SIG-M5 (cell line): Measurements from ENCODE around the gene CDC40.
A peak's percentile ranks its signal among the peaks of the same experiment; 100 is the strongest.

ENCODE experiments used
- DNase-seq: peaks from one replicate; lab custom pipeline; 2025; lab: John Stamatoyannopoulos, UW

Gene CDC40

GRCh38 chr6:110180228-110181008 is at the start of gene CDC40:
CDC40 (plus strand) TSS chr6:110180427; CDS start chr6:110180445, 18 bp downstream.
- DNase-seq, result no peak

- no peak for DNase-seq
These were observed 42.0 kb upstream of the CDC40 start for GRCh38 chr6:110137924-110138887.

GRCh38 chr6:110139052-110139451 is 41.2 kb upstream of the CDC40 start:
- no peak for DNase-seq

- DNase-seq, result no peak
These were observed 39.6 kb upstream of the CDC40 start for GRCh38 chr6:110140650-110141049.

- no peak for DNase-seq
These were observed 32.4 kb upstream of the CDC40 start for GRCh38 chr6:110147870-110148269.

GRCh38 chr6:110158479-110158878 is 21.7 kb upstream of the CDC40 start:
- DNase-seq, result no peak

- no peak for DNase-seq
These were observed 10.1 kb upstream of the CDC40 start for GRCh38 chr6:110170081-110170480.

GRCh38 chr6:110173506-110174132 is 6.6 kb upstream of the CDC40 start:
- DNase-seq, result no peak

- no peak for DNase-seq
These were observed 1.4 kb upstream of the CDC40 start for GRCh38 chr6:110178626-110179405.

- peak; percentile 63 for DNase-seq
These were observed 610 bp upstream of the CDC40 start, which contains the start of gene WASF1 for GRCh38 chr6:110179406-110180227. WASF1 (minus strand) TSS chr6:110179670; CDS start chr6:110127601, 52,069 bp downstream.

GRCh38 chr6:110181131-110182030 is 1.2 kb downstream of the CDC40 start:
- DNase-seq, result no peak

- DNase-seq, result no peak
These were observed 3.2 kb downstream of the CDC40 start for GRCh38 chr6:110183292-110183885.

- DNase-seq, result no peak
These were observed 5.7 kb downstream of the CDC40 start for GRCh38 chr6:110185879-110186278.

- DNase-seq, result no peak
These were observed 8.6 kb downstream of the CDC40 start for GRCh38 chr6:110188791-110189190.

- no peak for DNase-seq
These were observed 10.5 kb downstream of the CDC40 start for GRCh38 chr6:110190726-110191125.

GRCh38 chr6:110191477-110191876 is 11.2 kb downstream of the CDC40 start:
- DNase-seq, result no peak

- DNase-seq, result no peak
These were observed 15.4 kb downstream of the CDC40 start for GRCh38 chr6:110195639-110196038.

- DNase-seq, result no peak
These were observed 16.6 kb downstream of the CDC40 start for GRCh38 chr6:110196874-110197273.

- no peak for DNase-seq
These were observed 18.3 kb downstream of the CDC40 start for GRCh38 chr6:110198561-110198960.
